HG02678 (cell line): ENCODE measurements around the gene STAT4.

Source experiments
- ATAC-seq: cut with Tn5 transposase; IDR thresholded peaks from one replicate; pipeline ENCODE4 v1.9.1; 2021; ENCODE audit warnings: mild to moderate bottlenecking, moderate library complexity; ENCODE audit not compliant: unreplicated experiment

STAT4 gene

GRCh38 chr2:191051177-191051576 is 99.6 kb downstream of the STAT4 start:
- no peak for ATAC-seq

GRCh38 chr2:191050640-191050987 is 100.2 kb downstream of the STAT4 start:
- no peak for ATAC-seq

- ATAC-seq = peak; percentile 86
These were observed 100.8 kb downstream of the STAT4 start for GRCh38 chr2:191049728-191050639.

GRCh38 chr2:191048073-191048472 is 102.7 kb downstream of the STAT4 start:
- no peak for ATAC-seq

GRCh38 chr2:191045141-191045540 is 105.7 kb downstream of the STAT4 start:
- ATAC-seq = no peak

GRCh38 chr2:191043438-191043837 is 107.4 kb downstream of the STAT4 start:
- ATAC-seq = no peak

GRCh38 chr2:191041418-191042161 is 109.2 kb downstream of the STAT4 start:
- ATAC-seq = no peak

- ATAC-seq = no peak
These were observed 111.2 kb downstream of the STAT4 start for GRCh38 chr2:191039616-191040015.

GRCh38 chr2:191038741-191039140 is 112.1 kb downstream of the STAT4 start:
- ATAC-seq = no peak

GRCh38 chr2:191038241-191038725 is 112.5 kb downstream of the STAT4 start:
- ATAC-seq = no peak

- no peak for ATAC-seq
These were observed 113.4 kb downstream of the STAT4 start for GRCh38 chr2:191037351-191037750.

GRCh38 chr2:191036363-191036762 is 114.4 kb downstream of the STAT4 start:
- no peak for ATAC-seq

- ATAC-seq = no peak
These were observed 118.0 kb downstream of the STAT4 start for GRCh38 chr2:191032588-191033429.

- ATAC-seq = no peak
These were observed 119.5 kb downstream of the STAT4 start for GRCh38 chr2:191031256-191031655.

GRCh38 chr2:191030521-191031154 is 120.2 kb downstream of the STAT4 start:
- ATAC-seq = peak; percentile 94

- ATAC-seq = no peak
These were observed 121.4 kb downstream of the STAT4 start for GRCh38 chr2:191029280-191029950.

GRCh38 chr2:191026377-191026776 is 124.4 kb downstream of the STAT4 start:
- no peak for ATAC-seq

GRCh38 chr2:191025135-191025534 is 125.7 kb downstream of the STAT4 start:
- ATAC-seq = no peak

- ATAC-seq = no peak
These were observed 127.5 kb downstream of the STAT4 start for GRCh38 chr2:191023235-191023679.
